K562 (cell line): Measurements from ENCODE around the gene FCSK. TPM values are rescaled to one million over a fixed set of nuclear protein-coding genes. Genes with fewer than 3 reads are reported as not detected.

Experiments
- CHD4 ChIP-seq: fragments of 200-600 bp; sonication (generic); IDR thresholded peaks from 3 replicates; pipeline ENCODE4 v1.6.1; 2012; ENCODE audit warnings: low read depth, mild to moderate bottlenecking, mixed read lengths, low read length, inconsistent platforms; ENCODE audit not compliant: insufficient read depth, insufficient replicate concordance, poor library complexity, severe bottlenecking
- E2F8 ChIP-seq: fragments of 450-650 bp; IDR thresholded peaks from 2 replicates; pipeline ENCODE4 v1.7.1; 2018; ENCODE audit warnings: mild to moderate bottlenecking, low read depth; ENCODE audit not compliant: partially characterized antibody
- ERF ChIP-seq: fragments of 450-650 bp; formaldehyde crosslinking; IDR thresholded peaks from 2 replicates; pipeline ENCODE4 v1.4.0; 2020; ENCODE audit warnings: mild to moderate bottlenecking, mixed read lengths
- GATA2 ChIP-seq: sonication (generic); formaldehyde crosslinking; IDR thresholded peaks from 2 replicates; pipeline ENCODE4 v1.4.0; 2020; ENCODE audit warnings: mild to moderate bottlenecking, missing genetic modification reagents
- HDGF ChIP-seq: fragments of 450-650 bp; IDR thresholded peaks from 2 replicates; pipeline ENCODE4 v1.6.1; 2016
- NR4A1 ChIP-seq, 2 experiments: fragments of 250-450 bp in 1 of 2; fragments of 450-650 bp in 1 of 2; sonication (Bioruptor Pico) in 1 of 2; IDR thresholded peaks; 2 replicates each; pipeline versions ENCODE4 v1.4.0 to v1.6.1; 2016 to 2020; ENCODE audit warnings: mild to moderate bottlenecking in 2 of 2, missing compliant biosample characterization in 1 of 2, missing genetic modification characterization in 1 of 2, moderate library complexity in 1 of 2
- PCBP2 ChIP-seq: fragments of 200-400 bp; formaldehyde crosslinking; IDR thresholded peaks from 2 replicates; pipeline ENCODE4 v1.6.1; 2018; ENCODE audit warnings: low read length, low read depth, mild to moderate bottlenecking, moderate library complexity; ENCODE audit not compliant: poor library complexity, severe bottlenecking
- PHTF2 ChIP-seq: fragments of 250-450 bp; sonication (Bioruptor Pico); IDR thresholded peaks from 2 replicates; pipeline ENCODE4 v1.5.0; 2021; ENCODE audit warnings: mild to moderate bottlenecking
- THRAP3 ChIP-seq: fragments of 450-650 bp; IDR thresholded peaks from 2 replicates; pipeline ENCODE4 v1.6.1; 2016; ENCODE audit warnings: mild to moderate bottlenecking, inconsistent platforms, borderline replicate concordance
- polyA plus RNA-seq, 8 experiments: library from polyadenylated mRNA; depleted of rRNA in 4 of 8; stranded (reverse) in 5 of 8; unstranded in 3 of 8; fragments of >200 nt; fragmentation: Nextera tagmentation in 2 of 8; fragmentation: Illumina TruSeq in 1 of 8; extraction: Ambion mirVana in 2 of 8; extraction: Trizol in 1 of 8; gene quantifications; 2 replicates each; pipeline versions ENCODE4 v1.2.1 to v1.2.3, GENCODE V29; 2011 to 2014; ENCODE audit warnings: inconsistent platforms in 1 of 8, missing spikeins in 1 of 8
- total RNA-seq, 7 experiments: library from RNA; depleted of rRNA in 6 of 7; stranded (reverse); fragments of >200 nt in 6 of 7; fragmentation: Illumina TruSeq in 2 of 7; extraction: Trizol in 2 of 7; gene quantifications; 2 replicates each; pipeline versions ENCODE4 v1.2.1 to v1.2.3, GENCODE V29; 2011 to 2021; ENCODE audit warnings: low replicate concordance in 1 of 7
- TF ChIP-seq, protein P1 (sequence below): sonication (generic); formaldehyde crosslinking; IDR thresholded peaks from 2 replicates; pipeline ENCODE4 v1.8.0; 2023; ENCODE audit warnings: mild to moderate bottlenecking, missing genetic modification reagents
- TF ChIP-seq, protein P2 (sequence below): sonication (generic); formaldehyde crosslinking; IDR thresholded peaks from 2 replicates; pipeline ENCODE4 v1.8.0; 2022; ENCODE audit warnings: mild to moderate bottlenecking, low read depth, missing genetic modification reagents
- TF ChIP-seq, protein P3 (sequence below), 2 experiments: fragments of 450-650 bp; IDR thresholded peaks; 2 replicates each; pipeline ENCODE4 v1.6.1; 2018; ENCODE audit warnings: mild to moderate bottlenecking in 2 of 2, low read depth in 1 of 2; ENCODE audit not compliant: partially characterized antibody in 2 of 2

Gene FCSK
- total and polyA plus RNA-seq, 9 of the 15 experiments (the other 6 are each of a cell fraction or from before 2014, with no cell fraction given), result 0.92 to 18.6 (median 8.3) TPM

GRCh38 chr16:70523743-70524398 is 69.5 kb downstream of the FCSK start, which contains the start of gene SF3B3 (continued):
- TF ChIP-seq, protein P1, sequence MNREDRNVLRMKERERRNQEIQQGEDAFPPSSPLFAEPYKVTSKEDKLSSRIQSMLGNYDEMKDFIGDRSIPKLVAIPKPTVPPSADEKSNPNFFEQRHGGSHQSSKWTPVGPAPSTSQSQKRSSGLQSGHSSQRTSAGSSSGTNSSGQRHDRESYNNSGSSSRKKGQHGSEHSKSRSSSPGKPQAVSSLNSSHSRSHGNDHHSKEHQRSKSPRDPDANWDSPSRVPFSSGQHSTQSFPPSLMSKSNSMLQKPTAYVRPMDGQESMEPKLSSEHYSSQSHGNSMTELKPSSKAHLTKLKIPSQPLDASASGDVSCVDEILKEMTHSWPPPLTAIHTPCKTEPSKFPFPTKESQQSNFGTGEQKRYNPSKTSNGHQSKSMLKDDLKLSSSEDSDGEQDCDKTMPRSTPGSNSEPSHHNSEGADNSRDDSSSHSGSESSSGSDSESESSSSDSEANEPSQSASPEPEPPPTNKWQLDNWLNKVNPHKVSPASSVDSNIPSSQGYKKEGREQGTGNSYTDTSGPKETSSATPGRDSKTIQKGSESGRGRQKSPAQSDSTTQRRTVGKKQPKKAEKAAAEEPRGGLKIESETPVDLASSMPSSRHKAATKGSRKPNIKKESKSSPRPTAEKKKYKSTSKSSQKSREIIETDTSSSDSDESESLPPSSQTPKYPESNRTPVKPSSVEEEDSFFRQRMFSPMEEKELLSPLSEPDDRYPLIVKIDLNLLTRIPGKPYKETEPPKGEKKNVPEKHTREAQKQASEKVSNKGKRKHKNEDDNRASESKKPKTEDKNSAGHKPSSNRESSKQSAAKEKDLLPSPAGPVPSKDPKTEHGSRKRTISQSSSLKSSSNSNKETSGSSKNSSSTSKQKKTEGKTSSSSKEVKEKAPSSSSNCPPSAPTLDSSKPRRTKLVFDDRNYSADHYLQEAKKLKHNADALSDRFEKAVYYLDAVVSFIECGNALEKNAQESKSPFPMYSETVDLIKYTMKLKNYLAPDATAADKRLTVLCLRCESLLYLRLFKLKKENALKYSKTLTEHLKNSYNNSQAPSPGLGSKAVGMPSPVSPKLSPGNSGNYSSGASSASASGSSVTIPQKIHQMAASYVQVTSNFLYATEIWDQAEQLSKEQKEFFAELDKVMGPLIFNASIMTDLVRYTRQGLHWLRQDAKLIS (CRISPR knock-in tag), result no peak
- TF ChIP-seq CHD4 (no peak), E2F8 (peak; percentile 17), GATA2 (no peak; the same call in 1 of the 2 replicates), ERF (CRISPR knock-in tag) (no peak), NR4A1 (CRISPR knock-in tag; IDR thresholded peaks at IDR 0.05) (no peak), NR4A1 (tag; IDR thresholded peaks at IDR 0.05) (0 out of 2 replicates have a peak, but pooled peaks have one; percentile 64), PCBP2 (no peak), PHTF2 (no peak), THRAP3 (no peak), HDGF (no peak)
- TF ChIP-seq, protein P2, sequence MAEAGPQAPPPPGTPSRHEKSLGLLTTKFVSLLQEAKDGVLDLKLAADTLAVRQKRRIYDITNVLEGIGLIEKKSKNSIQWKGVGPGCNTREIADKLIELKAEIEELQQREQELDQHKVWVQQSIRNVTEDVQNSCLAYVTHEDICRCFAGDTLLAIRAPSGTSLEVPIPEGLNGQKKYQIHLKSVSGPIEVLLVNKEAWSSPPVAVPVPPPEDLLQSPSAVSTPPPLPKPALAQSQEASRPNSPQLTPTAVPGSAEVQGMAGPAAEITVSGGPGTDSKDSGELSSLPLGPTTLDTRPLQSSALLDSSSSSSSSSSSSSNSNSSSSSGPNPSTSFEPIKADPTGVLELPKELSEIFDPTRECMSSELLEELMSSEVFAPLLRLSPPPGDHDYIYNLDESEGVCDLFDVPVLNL (CRISPR knock-in tag), result peak; percentile 13; the same call in 1 of the 2 replicates
- TF ChIP-seq, protein P3, sequence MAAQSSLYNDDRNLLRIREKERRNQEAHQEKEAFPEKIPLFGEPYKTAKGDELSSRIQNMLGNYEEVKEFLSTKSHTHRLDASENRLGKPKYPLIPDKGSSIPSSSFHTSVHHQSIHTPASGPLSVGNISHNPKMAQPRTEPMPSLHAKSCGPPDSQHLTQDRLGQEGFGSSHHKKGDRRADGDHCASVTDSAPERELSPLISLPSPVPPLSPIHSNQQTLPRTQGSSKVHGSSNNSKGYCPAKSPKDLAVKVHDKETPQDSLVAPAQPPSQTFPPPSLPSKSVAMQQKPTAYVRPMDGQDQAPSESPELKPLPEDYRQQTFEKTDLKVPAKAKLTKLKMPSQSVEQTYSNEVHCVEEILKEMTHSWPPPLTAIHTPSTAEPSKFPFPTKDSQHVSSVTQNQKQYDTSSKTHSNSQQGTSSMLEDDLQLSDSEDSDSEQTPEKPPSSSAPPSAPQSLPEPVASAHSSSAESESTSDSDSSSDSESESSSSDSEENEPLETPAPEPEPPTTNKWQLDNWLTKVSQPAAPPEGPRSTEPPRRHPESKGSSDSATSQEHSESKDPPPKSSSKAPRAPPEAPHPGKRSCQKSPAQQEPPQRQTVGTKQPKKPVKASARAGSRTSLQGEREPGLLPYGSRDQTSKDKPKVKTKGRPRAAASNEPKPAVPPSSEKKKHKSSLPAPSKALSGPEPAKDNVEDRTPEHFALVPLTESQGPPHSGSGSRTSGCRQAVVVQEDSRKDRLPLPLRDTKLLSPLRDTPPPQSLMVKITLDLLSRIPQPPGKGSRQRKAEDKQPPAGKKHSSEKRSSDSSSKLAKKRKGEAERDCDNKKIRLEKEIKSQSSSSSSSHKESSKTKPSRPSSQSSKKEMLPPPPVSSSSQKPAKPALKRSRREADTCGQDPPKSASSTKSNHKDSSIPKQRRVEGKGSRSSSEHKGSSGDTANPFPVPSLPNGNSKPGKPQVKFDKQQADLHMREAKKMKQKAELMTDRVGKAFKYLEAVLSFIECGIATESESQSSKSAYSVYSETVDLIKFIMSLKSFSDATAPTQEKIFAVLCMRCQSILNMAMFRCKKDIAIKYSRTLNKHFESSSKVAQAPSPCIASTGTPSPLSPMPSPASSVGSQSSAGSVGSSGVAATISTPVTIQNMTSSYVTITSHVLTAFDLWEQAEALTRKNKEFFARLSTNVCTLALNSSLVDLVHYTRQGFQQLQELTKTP (IDR thresholded peaks at IDR 0.05; ENCODE audit: low read depth in 1 of 2, partially characterized antibody in 2 of 2), result peak in 1 of 2 experiments; percentile 12
